H1 (cell line): ENCODE results near the gene CEP192. TPM values are rescaled to one million over a fixed set of nuclear protein-coding genes. Genes with fewer than 3 reads are reported as not detected.
A peak's percentile ranks its signal among the peaks of the same experiment; 100 is the strongest.

Experiments used
- ASH2L ChIP-seq: fragments of 200-600, 300-600 bp; sonication (generic); IDR thresholded peaks from one replicate; pipeline ENCODE4 v1.7.1; 2017; ENCODE audit warnings: low read length
- ATF2 ChIP-seq: IDR thresholded peaks from 2 replicates; pipeline ENCODE4 v1.6.1; 2012; ENCODE audit warnings: low read length, inconsistent platforms
- KDM4A ChIP-seq: IDR thresholded peaks from one replicate; pipeline ENCODE4 v1.7.1; 2012; ENCODE audit warnings: low read depth, mild to moderate bottlenecking, moderate library complexity, low read length, inconsistent platforms; ENCODE audit not compliant: severe bottlenecking
- RXRA ChIP-seq: IDR thresholded peaks from 2 replicates; pipeline ENCODE4 v1.6.1; 2011; ENCODE audit warnings: low read depth, mild to moderate bottlenecking, low read length, moderate library complexity; ENCODE audit not compliant: insufficient read depth
- SUZ12 ChIP-seq: fragments of 200-600 bp; sonication (generic); IDR thresholded peaks from 2 replicates; pipeline ENCODE4 v1.6.1; 2012; ENCODE audit warnings: mild to moderate bottlenecking, inconsistent platforms, low read length, moderate library complexity, mixed read lengths
- polyA plus RNA-seq, 7 experiments: library from polyadenylated mRNA; depleted of rRNA in 3 of 7; stranded (reverse) in 5 of 7; unstranded in 2 of 7; fragments of >200 nt in 5 of 7; fragments of 200-250 nt in 2 of 7; gene quantifications; 1 replicate in 5 of 7; 2 replicates in 1 of 7; 4 replicates in 1 of 7; pipeline versions ENCODE4 v1.2.1 to v1.2.3, GENCODE V29; 2011 to 2013; ENCODE audit warnings: missing spikeins in 2 of 7, mixed read lengths in 2 of 7
- total RNA-seq: library from RNA; stranded (reverse); fragmentation: NEBNext Ultra II Directional; extraction: Animal tissue kit (Norgen Biotek cat#: 25700); gene quantifications from 2 replicates; pipeline ENCODE4 v1.2.1, GENCODE V29; 2021

CEP192 gene
- total and polyA plus RNA-seq, 2 of the 8 experiments (the other 6 are each of a cell fraction or from before 2014, with no cell fraction given) = 13.4 to 23.1 TPM

- TF ChIP-seq ATF2 = no peak
- TF ChIP-seq ASH2L = no peak
- TF ChIP-seq SUZ12 = no peak
- no peak for TF ChIP-seq RXRA
- TF ChIP-seq KDM4A = peak; percentile 32
These were observed 44.4 kb upstream of the CEP192 start (continued) for GRCh38 chr18:12946549-12947284.
